GM10266 (cell line): ENCODE measurements around the gene IFITM10.

Source experiments
- DNase-seq: peaks from one replicate; pipeline ENCODE4 v3.0.0; 2012; ENCODE audit errors: extremely low spot score
- CTCF ChIP-seq: IDR thresholded peaks from 2 replicates; pipeline ENCODE4 v1.5.1; 2012; ENCODE audit warnings: mild to moderate bottlenecking, low read depth; ENCODE audit not compliant: control insufficient read depth, insufficient read depth; ENCODE audit errors: missing control alignments

Gene IFITM10

DNA sequence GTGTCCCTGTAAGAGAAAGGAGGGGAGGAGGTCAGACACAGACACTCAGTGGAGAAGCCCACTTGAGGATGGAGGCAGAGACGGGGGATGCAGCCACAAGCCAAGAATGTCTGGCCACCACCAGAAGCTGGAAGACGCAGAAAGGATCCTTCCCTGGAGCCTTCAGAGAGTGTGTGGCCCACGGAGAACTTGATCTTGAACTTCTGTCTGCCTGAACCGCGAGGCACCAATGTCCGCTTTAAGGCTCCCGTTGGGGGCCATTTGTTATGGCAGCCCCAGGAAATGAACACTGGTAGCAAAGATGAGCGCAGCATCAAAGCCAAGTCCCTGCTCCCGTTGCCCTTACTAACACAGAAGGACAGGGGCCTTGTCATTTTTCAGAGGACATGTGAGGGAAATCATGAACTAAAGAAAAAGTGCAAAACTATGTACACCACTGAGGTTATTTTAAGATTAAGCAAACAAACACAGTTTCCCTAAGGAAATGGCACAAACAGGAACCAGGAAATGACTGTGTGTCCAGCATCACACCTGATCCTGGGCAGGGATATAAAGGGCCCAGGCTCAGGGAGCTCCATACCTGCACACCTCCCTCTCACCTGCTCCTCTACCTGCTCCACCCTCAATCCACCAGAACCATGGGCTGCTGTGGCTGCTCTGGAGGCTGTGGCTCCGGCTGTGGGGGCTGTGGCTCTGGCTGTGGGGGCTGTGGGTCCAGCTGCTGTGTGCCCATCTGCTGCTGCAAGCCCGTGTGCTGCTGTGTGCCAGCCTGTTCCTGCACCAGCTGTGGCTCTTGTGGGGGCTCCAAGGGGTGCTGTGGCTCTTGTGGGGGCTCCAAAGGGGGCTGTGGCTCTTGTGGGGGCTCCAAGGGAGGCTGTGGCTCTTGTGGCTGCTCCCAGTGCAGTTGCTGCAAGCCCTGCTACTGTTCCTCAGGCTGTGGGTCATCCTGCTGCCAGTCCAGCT, 53.5 kb downstream of the IFITM10 start, which contains the start of gene KRTAP5-6:
Gene KRTAP5-6, plus strand, starts transcription at position 588 of the 963 bp plus-strand sequence. Its CDS starts 51 bp downstream, at position 639.
- no peak for DNase-seq

GRCh38 chr11:1695548-1696108, 54.8 kb downstream of the IFITM10 start:
- no peak for TF ChIP-seq CTCF

More for the DNA sequence above, 53.5 kb downstream of the IFITM10 start, which contains the start of gene KRTAP5-6:
- TF ChIP-seq CTCF, result no peak

GRCh38 chr11:1694846-1695547, 55.4 kb downstream of the IFITM10 start:
- no peak for DNase-seq
- TF ChIP-seq CTCF, result no peak

More at GRCh38 chr11:1695548-1696108, 54.8 kb downstream of the IFITM10 start:
- DNase-seq, result no peak

- TF ChIP-seq CTCF, result peak; percentile 94
- DNase-seq, result peak; percentile 90
These were observed 56.1 kb downstream of the IFITM10 start for GRCh38 chr11:1694064-1694845.

DNA sequence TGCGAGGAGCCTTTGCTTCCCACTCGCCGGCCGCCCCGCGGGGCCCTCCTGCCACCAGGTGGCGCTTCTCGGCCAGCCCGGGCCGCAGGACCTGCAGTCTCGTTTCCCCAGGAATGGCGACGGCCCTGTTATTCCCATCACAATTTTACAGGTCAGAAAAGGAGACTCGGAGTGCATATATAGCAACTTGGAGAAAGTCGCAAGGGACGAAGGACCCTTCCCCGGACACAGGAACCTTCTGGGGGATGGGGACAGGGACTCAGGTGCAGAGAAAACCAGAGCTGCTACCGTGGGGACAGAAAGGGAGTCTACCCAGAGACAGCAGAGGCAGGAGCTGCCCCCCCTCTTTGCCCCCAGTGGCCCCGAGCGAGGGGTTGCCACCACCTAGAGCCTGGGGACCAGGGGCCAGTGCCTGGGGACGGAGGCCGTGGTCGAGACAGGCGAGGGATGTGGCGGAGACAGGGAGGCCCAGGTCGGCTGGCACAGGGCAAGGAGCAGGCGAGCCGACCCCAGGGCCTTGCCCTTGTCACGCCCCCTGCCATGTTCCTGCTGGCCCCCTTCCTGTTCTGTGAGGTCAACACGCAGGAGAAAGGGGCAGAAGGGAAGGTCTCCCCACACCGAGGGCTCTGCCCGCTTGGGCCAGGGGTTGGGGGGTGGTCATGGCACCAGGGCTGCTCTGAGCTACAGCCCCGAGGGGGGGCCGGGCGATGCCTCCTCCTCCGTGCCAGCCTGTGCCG, 56.9 kb downstream of the IFITM10 start:
- DNase-seq, result peak; percentile 87
- TF ChIP-seq CTCF, result peak; percentile 91

DNA sequence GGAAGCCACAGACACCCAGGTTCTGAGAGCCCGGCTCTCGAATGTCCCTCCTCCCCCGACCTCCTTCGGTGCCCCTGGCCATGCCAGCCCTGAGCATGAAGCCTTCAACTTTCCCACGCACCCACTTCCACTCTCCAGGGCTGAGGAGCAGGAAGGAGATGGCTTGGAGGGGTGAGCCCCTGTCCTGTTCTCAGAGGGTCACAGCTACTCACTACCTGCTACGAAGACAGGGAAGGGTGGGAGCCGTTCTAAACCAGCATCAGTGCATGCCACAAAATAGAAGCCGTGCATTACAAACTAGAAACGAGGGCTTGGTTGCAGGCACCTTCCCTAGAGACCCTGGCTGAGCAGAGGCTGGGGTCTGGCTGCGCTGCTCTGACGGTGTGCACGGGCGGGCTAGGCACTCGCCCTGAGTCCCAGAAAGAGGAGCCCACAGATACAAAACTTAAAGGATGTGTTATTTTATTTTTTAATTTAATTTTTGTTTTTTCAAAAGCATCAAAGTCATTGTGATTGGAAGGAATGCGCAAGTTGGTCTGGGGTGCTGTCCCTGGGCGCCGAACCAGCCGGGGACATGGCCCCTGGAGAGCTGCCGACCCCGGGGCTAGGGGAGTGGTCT, 57.6 kb downstream of the IFITM10 start:
- TF ChIP-seq CTCF, result no peak
- no peak for DNase-seq
